Suppressor macrophage treated with lipopolysaccharide for 4 hours (primary cell): Measurements from ENCODE around the gene KMT2E.

ENCODE experiments used
- DNase-seq: peaks from one replicate; pipeline ENCODE4 v3.0.0-alpha.2; 2020

KMT2E gene

GRCh38 chr7:105010504-105011130, 3.4 kb upstream of the KMT2E start:
- peak; percentile 45 for DNase-seq

- peak; percentile 36 for DNase-seq
These were observed 2.7 kb upstream of the KMT2E start for GRCh38 chr7:105011141-105011830.

GRCh38 chr7:105011831-105012502, 2.0 kb upstream of the KMT2E start:
- DNase-seq, result peak; percentile 44

- peak; percentile 100 for DNase-seq
These were observed 1.3 kb upstream of the KMT2E start for GRCh38 chr7:105012503-105013220.

GRCh38 chr7:105013221-105013815, 687 bp upstream of the KMT2E start:
- DNase-seq, result peak; percentile 97

- DNase-seq, result peak; percentile 62
These were observed 836 bp downstream of the KMT2E start for GRCh38 chr7:105014693-105015389.

- DNase-seq, result peak; percentile 62
These were observed 1.5 kb downstream of the KMT2E start for GRCh38 chr7:105015390-105015965.

- no peak for DNase-seq
These were observed 2.2 kb downstream of the KMT2E start for GRCh38 chr7:105016068-105016708.

GRCh38 chr7:105016709-105017656, 3.0 kb downstream of the KMT2E start:
- no peak for DNase-seq

GRCh38 chr7:105017657-105018365, 3.8 kb downstream of the KMT2E start:
- no peak for DNase-seq

- DNase-seq, result no peak
These were observed 5.3 kb downstream of the KMT2E start for GRCh38 chr7:105019269-105019668.

- peak; percentile 60 for DNase-seq
These were observed 6.9 kb downstream of the KMT2E start for GRCh38 chr7:105020926-105021325.

GRCh38 chr7:105021352-105021751, 7.3 kb downstream of the KMT2E start:
- DNase-seq, result no peak

GRCh38 chr7:105021967-105022366, 8.0 kb downstream of the KMT2E start:
- DNase-seq, result no peak

- DNase-seq, result no peak
These were observed 8.5 kb downstream of the KMT2E start for GRCh38 chr7:105022458-105022857.

- DNase-seq, result no peak
These were observed 10.7 kb downstream of the KMT2E start for GRCh38 chr7:105024734-105025133.

GRCh38 chr7:105026750-105027149, 12.7 kb downstream of the KMT2E start:
- no peak for DNase-seq

GRCh38 chr7:105027176-105027853, 13.3 kb downstream of the KMT2E start:
- no peak for DNase-seq

GRCh38 chr7:105028004-105028403, 14.0 kb downstream of the KMT2E start:
- DNase-seq, result no peak
